Gastrocnemius medialis (tissue), 4 donors: Measurements from ENCODE around the gene SLC11A1. TPM values are rescaled to one million over a fixed set of nuclear protein-coding genes. Genes with fewer than 3 reads are reported as not detected.

Experiments
- ATAC-seq, 2 donors: fragments of 150-250 bp; one replicate each; pipeline ENCODE4 v1.9.1; 2016
- DNase-seq, 2 donors: peaks; one replicate each; pipeline ENCODE4 v3.0.0-alpha.2; 2019
- H3K27ac ChIP-seq, 4 donors: fragments of 200-600 bp; sonication (generic); 1 replicate in 1 of 4; 2 replicates in 3 of 4; pipeline ENCODE4 v1.5.1; 2016 to 2018; ENCODE audit warnings: mild to moderate bottlenecking in 2 of 4, moderate library complexity in 1 of 4
- H3K27me3 ChIP-seq, 3 donors: fragments of 200-600 bp; sonication (generic) in 2 of 3; 1 replicate in 1 of 3; 2 replicates in 2 of 3; pipeline versions ENCODE4 v1.5.1 to v1.6.0; 2016 to 2019; ENCODE audit warnings: mild to moderate bottlenecking in 1 of 3, moderate library complexity in 1 of 3
- H3K36me3 ChIP-seq, 2 donors: fragments of 200-600 bp; sonication (generic) in 1 of 2; one replicate each; pipeline ENCODE4 v1.5.1; 2017 to 2018
- H3K4me1 ChIP-seq, 2 donors: fragments of 200-600 bp; sonication (generic) in 1 of 2; one replicate each; pipeline ENCODE4 v1.5.1; 2016 to 2017; ENCODE audit warnings: mild to moderate bottlenecking in 2 of 2
- H3K4me3 ChIP-seq, 4 donors: fragments of 200-600 bp; sonication (generic) in 3 of 4; 1 replicate in 1 of 4; 2 replicates in 3 of 4; pipeline ENCODE4 v1.5.1; 2016 to 2019; ENCODE audit warnings: mild to moderate bottlenecking in 2 of 4
- H3K9me3 ChIP-seq, 3 donors: fragments of 200-600 bp; sonication (generic) in 2 of 3; 1 replicate in 1 of 3; 2 replicates in 2 of 3; pipeline ENCODE4 v1.5.1; 2016 to 2019
- CTCF ChIP-seq, 5 experiments: fragments of 450-650 bp in 3 of 5; fragments of 200-600 bp in 2 of 5; sonication (generic) in 2 of 5; IDR thresholded peaks in 4 of 5; conservative IDR thresholded peaks in 1 of 5; 1 replicate in 4 of 5; 2 replicates in 1 of 5; pipeline ENCODE4 v1.5.1; 2016 to 2019; ENCODE audit warnings: antibody characterized with exemption in 5 of 5, mild to moderate bottlenecking in 3 of 5, moderate library complexity in 3 of 5
- POLR2A ChIP-seq, 2 donors: fragments of 450-650 bp; IDR thresholded peaks; one replicate each; pipeline ENCODE4 v1.6.1; 2017; ENCODE audit warnings: antibody characterized with exemption in 2 of 2, mild to moderate bottlenecking in 2 of 2, moderate library complexity in 2 of 2
- in situ Hi-C, 4 donors: fragments of 200-750 bp; cut with MboI; loops; one replicate each; pipeline versions ENCODE4 v1.15.0 to v1.8.0; 2017; ENCODE audit warnings: low sequenced_read_pairs in 4 of 4
- intact Hi-C: fragments of 100-400 bp; cut with DNase I; formaldehyde crosslinking; loops from one replicate; pipeline ENCODE4 v1.15.1; 2023; ENCODE audit warnings: low total_unique reads
- total RNA-seq, 4 donors: library from RNA; depleted of rRNA; stranded (reverse); fragments of >200 nt; gene quantifications; one replicate each; pipeline versions ENCODE4 v1.1.0 to v1.2.3, GENCODE V29; 2016

The SLC11A1 gene
- total RNA-seq, 4 donors from 2014 or later: 1.1 to 6.3 (median 4.5) TPM

GRCh38 chr2:218400930-218401881 lies 19.1 kb downstream of the SLC11A1 start:
- Histone ChIP-seq H3K4me3 (peak overlapping the region; percentile 76 to 99 (median 93)), H3K4me1 (peaks cover 45 to 55% of the 10 kb centered on the region in 2 donors), H3K27ac (peak overlapping the region; percentile 97 to 100 (median 98)), H3K9me3 (no peaks in the 10 kb centered on the region), H3K36me3 (peaks cover 0 to 40% of the 10 kb centered on the region in 2 donors), H3K27me3 (no peaks in the 10 kb centered on the region)
- no peak for ATAC-seq
- in situ Hi-C loops (loop anchor here (25.0 kb wide), 2 partner anchors 261 to 286 kb away; partner anchors contain the start of genes BCS1L (in 2 of the 4), RNF25 (in 2 of the 4), STK36 (in 2 of the 4) and ZNF142 (in 2 of the 4)), intact Hi-C loops (no loop called here)
- TF ChIP-seq POLR2A (IDR thresholded peaks at IDR 0.05) (no peak), CTCF (IDR thresholded peaks at IDR 0.05 in 4 of 5, conservative IDR thresholded peaks at IDR 0.05 in 1 of 5) (no peak)
- DNase-seq: no peak

GRCh38 chr2:218401890-218402289 lies 19.8 kb downstream of the SLC11A1 start:
- TF ChIP-seq POLR2A (IDR thresholded peaks at IDR 0.05) (no peak), CTCF (IDR thresholded peaks at IDR 0.05 in 4 of 5, conservative IDR thresholded peaks at IDR 0.05 in 1 of 5) (no peak)
- intact Hi-C loops: no loop called here
- ATAC-seq (no peak), DNase-seq (no peak)
- no peaks in the 10 kb centered on the region for H3K27me3 ChIP-seq
- in situ Hi-C loops: loop anchor here (25.0 kb wide), 2 partner anchors 260 to 285 kb away; partner anchors contain the start of genes BCS1L (in 2 of the 4), RNF25 (in 2 of the 4), STK36 (in 2 of the 4) and ZNF142 (in 2 of the 4)
- peak overlapping the region in 3 of 4 donors; percentile 76 to 99 (median 92) for H3K4me3 ChIP-seq
- peaks cover 44 to 54% of the 10 kb centered on the region in 2 donors for H3K4me1 ChIP-seq
- H3K9me3 ChIP-seq: no peaks in the 10 kb centered on the region
- peaks cover 0 to 40% of the 10 kb centered on the region in 2 donors for H3K36me3 ChIP-seq
- H3K27ac ChIP-seq: peak overlapping the region; percentile 97 to 100 (median 98)

GRCh38 chr2:218402491-218402901 lies 20.4 kb downstream of the SLC11A1 start:
- ATAC-seq: no peak
- no peak for DNase-seq
- TF ChIP-seq CTCF (IDR thresholded peaks at IDR 0.05 in 4 of 5, conservative IDR thresholded peaks at IDR 0.05 in 1 of 5): no peak
- TF ChIP-seq POLR2A (IDR thresholded peaks at IDR 0.05): no peak
- Histone ChIP-seq H3K4me1 (peaks cover 46 to 54% of the 10 kb centered on the region in 2 donors), H3K4me3 (no peak overlapping the region), H3K27me3 (no peaks in the 10 kb centered on the region), H3K36me3 (peaks cover 0 to 40% of the 10 kb centered on the region in 2 donors), H3K9me3 (no peaks in the 10 kb centered on the region), H3K27ac (peak overlapping the region; percentile 97 to 100 (median 98))
- in situ Hi-C loops: loop anchor here (25.0 kb wide), 2 partner anchors 260 to 285 kb away; partner anchors contain the start of genes BCS1L (in 2 of the 4), RNF25 (in 2 of the 4), STK36 (in 2 of the 4) and ZNF142 (in 2 of the 4)
- intact Hi-C loops: no loop called here

- Histone ChIP-seq H3K4me3 (no peak overlapping the region), H3K9me3 (no peaks in the 10 kb centered on the region), H3K4me1 (peaks cover 46 to 52% of the 10 kb centered on the region in 2 donors), H3K27me3 (no peaks in the 10 kb centered on the region), H3K27ac (peak overlapping the region in 2 of 4 donors; percentile 97 to 100), H3K36me3 (peaks cover 0 to 40% of the 10 kb centered on the region in 2 donors)
- intact Hi-C loops (no loop called here), in situ Hi-C loops (loop anchor here (25.0 kb wide), 2 partner anchors 259 to 284 kb away; partner anchors contain the start of genes BCS1L (in 2 of the 4), RNF25 (in 2 of the 4), STK36 (in 2 of the 4) and ZNF142 (in 2 of the 4))
- DNase-seq (no peak), ATAC-seq (no peak)
- no peak for TF ChIP-seq CTCF (IDR thresholded peaks at IDR 0.05 in 4 of 5, conservative IDR thresholded peaks at IDR 0.05 in 1 of 5)
- no peak for TF ChIP-seq POLR2A (IDR thresholded peaks at IDR 0.05)
These were observed 20.9 kb downstream of the SLC11A1 start for GRCh38 chr2:218402911-218403411.
